ENCODE data around the gene FERMT1.

FERMT1 gene

DNA sequence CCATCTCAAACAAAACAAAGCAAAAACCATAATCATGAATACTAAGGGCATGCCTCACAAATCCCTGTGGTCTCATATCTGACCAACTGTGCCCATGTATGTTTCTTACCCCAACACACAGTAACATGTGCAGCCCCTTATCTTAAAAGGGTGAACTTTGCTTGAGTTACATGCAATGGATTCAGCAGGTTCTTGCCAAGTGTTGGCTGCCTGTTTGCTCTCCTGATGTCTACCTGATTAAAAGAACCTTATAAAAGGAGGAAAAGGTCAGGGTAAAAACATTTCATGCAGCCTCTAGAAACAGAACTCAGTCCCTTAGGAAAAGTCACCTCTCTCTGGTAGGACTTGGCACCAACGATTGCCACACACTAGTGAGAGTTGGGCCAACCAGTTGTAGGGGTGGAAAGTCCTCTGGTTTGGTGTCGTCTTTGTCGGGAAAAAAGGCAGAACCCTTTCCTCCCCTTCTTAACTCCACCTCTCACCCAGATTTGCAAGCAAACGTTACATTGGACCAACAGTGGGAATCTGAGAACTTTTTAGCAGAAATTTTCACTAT, 55.0 kb downstream of the FERMT1 start:
- Histone ChIP-seq H2BK12ac (ENCODE audit: low read length) (no peak overlapping the region), H3K36me3 (replicated peaks in 1 of 2; ENCODE audit: control insufficient read depth in 2 of 2, insufficient read depth in 2 of 2, low read length in 2 of 2) (no peaks in the 10 kb centered on the region), H3K4me1 (ENCODE audit: control insufficient read depth in 2 of 2, insufficient read depth in 1 of 2, low read depth in 1 of 2, low read length in 2 of 2) (no peaks in the 10 kb centered on the region), H2AK5ac (ENCODE audit: low read depth, low read length) (no peak overlapping the region), H2BK15ac (ENCODE audit: low read length) (no peak overlapping the region), H3K9me3 (replicated peaks in 1 of 2; ENCODE audit: control insufficient read depth in 2 of 2, insufficient read depth in 1 of 2, low read depth in 1 of 2, low read length in 2 of 2) (no peaks in the 10 kb centered on the region), H4K91ac (ENCODE audit: low read depth, low read length, poor library complexity) (no peak overlapping the region), H3K27me3 (ENCODE audit: control insufficient read depth in 3 of 3, insufficient read depth in 3 of 3, low read depth in 1 of 3, low read length in 3 of 3) (no peaks in the 10 kb centered on the region), H3K14ac (ENCODE audit: low read length) (no peak overlapping the region), H2BK5ac (ENCODE audit: low read length) (no peak overlapping the region), H3K79me1 (ENCODE audit: low read depth, low read length) (no peaks in the 10 kb centered on the region), H3K18ac (ENCODE audit: low read length) (no peak overlapping the region), H3K4me3 (ENCODE audit: low read length in 2 of 2) (no peak overlapping the region), H4K8ac (ENCODE audit: low read depth, low read length) (no peak overlapping the region), H3K23ac (ENCODE audit: low read depth, low read length, poor library complexity) (no peak overlapping the region), H2AFZ (ENCODE audit: low read length) (no peak overlapping the region), H3K27ac (replicated peaks; ENCODE audit: low read length) (no peak overlapping the region), H3K4me2 (ENCODE audit: insufficient read depth, low read length, poor library complexity, severe bottlenecking) (no peak overlapping the region), H3K9ac (ENCODE audit: low read depth, low read length, poor library complexity) (no peak overlapping the region), H3K4ac (ENCODE audit: low read length) (no peak overlapping the region), H2BK120ac (ENCODE audit: low read depth, low read length) (no peak overlapping the region)
- no peak for DNase-seq (ENCODE audit: low spot score)
- no CpG with 5 or more reads among the region's 4 CpGs for WGBS, 2 donors (ENCODE audit: extremely low coverage in 2 of 2, insufficient read length in 2 of 2, insufficient replicate concordance in 1 of 2)

GRCh38 chr20:6066582-6066981, 56.2 kb downstream of the FERMT1 start:
- H2BK15ac ChIP-seq (ENCODE audit: low read length): no peak overlapping the region
- H2BK12ac ChIP-seq (ENCODE audit: low read length): no peak overlapping the region
- no peak overlapping the region for H3K23ac ChIP-seq (ENCODE audit: low read depth, low read length, poor library complexity)
- no CpG with 5 or more reads among the region's 3 CpGs for WGBS, 2 donors (ENCODE audit: extremely low coverage in 2 of 2, insufficient read length in 2 of 2, insufficient replicate concordance in 1 of 2)
- no peak overlapping the region for H2AFZ ChIP-seq (ENCODE audit: low read length)
- H3K14ac ChIP-seq (ENCODE audit: low read length): no peak overlapping the region
- no peaks in the 10 kb centered on the region for H3K36me3 ChIP-seq (replicated peaks in 1 of 2; ENCODE audit: control insufficient read depth in 2 of 2, insufficient read depth in 2 of 2, low read length in 2 of 2)
- H3K4me1 ChIP-seq (ENCODE audit: control insufficient read depth in 2 of 2, insufficient read depth in 1 of 2, low read depth in 1 of 2, low read length in 2 of 2): no peaks in the 10 kb centered on the region
- H4K8ac ChIP-seq (ENCODE audit: low read depth, low read length): no peak overlapping the region
- H2BK5ac ChIP-seq (ENCODE audit: low read length): no peak overlapping the region
- H3K4me3 ChIP-seq (ENCODE audit: low read length in 2 of 2): no peak overlapping the region
- H3K4ac ChIP-seq (ENCODE audit: low read length): no peak overlapping the region
- no peak overlapping the region for H3K9ac ChIP-seq (ENCODE audit: low read depth, low read length, poor library complexity)
- no peaks in the 10 kb centered on the region for H3K79me1 ChIP-seq (ENCODE audit: low read depth, low read length)
- no peak overlapping the region for H2AK5ac ChIP-seq (ENCODE audit: low read depth, low read length)
- H3K27me3 ChIP-seq (ENCODE audit: control insufficient read depth in 3 of 3, insufficient read depth in 3 of 3, low read depth in 1 of 3, low read length in 3 of 3): no peaks in the 10 kb centered on the region
- H4K91ac ChIP-seq (ENCODE audit: low read depth, low read length, poor library complexity): no peak overlapping the region
- no peak overlapping the region for H2BK120ac ChIP-seq (ENCODE audit: low read depth, low read length)
- no peak for DNase-seq (ENCODE audit: low spot score)
- no peak overlapping the region for H3K4me2 ChIP-seq (ENCODE audit: insufficient read depth, low read length, poor library complexity, severe bottlenecking)
- no peak overlapping the region for H3K27ac ChIP-seq (replicated peaks; ENCODE audit: low read length)
- H3K18ac ChIP-seq (ENCODE audit: low read length): no peak overlapping the region
- H3K9me3 ChIP-seq (replicated peaks in 1 of 2; ENCODE audit: control insufficient read depth in 2 of 2, insufficient read depth in 1 of 2, low read depth in 1 of 2, low read length in 2 of 2): no peaks in the 10 kb centered on the region

- Histone ChIP-seq H3K4me3 (ENCODE audit: low read length in 2 of 2) (no peak overlapping the region), H3K4me2 (ENCODE audit: insufficient read depth, low read length, poor library complexity, severe bottlenecking) (no peak overlapping the region), H3K14ac (ENCODE audit: low read length) (no peak overlapping the region), H3K79me1 (ENCODE audit: low read depth, low read length) (no peaks in the 10 kb centered on the region), H3K9ac (ENCODE audit: low read depth, low read length, poor library complexity) (no peak overlapping the region), H3K18ac (ENCODE audit: low read length) (no peak overlapping the region), H2BK15ac (ENCODE audit: low read length) (no peak overlapping the region), H3K9me3 (replicated peaks in 1 of 2; ENCODE audit: control insufficient read depth in 2 of 2, insufficient read depth in 1 of 2, low read depth in 1 of 2, low read length in 2 of 2) (no peaks in the 10 kb centered on the region), H2AFZ (ENCODE audit: low read length) (no peak overlapping the region), H4K91ac (ENCODE audit: low read depth, low read length, poor library complexity) (no peak overlapping the region), H2BK12ac (ENCODE audit: low read length) (no peak overlapping the region), H2AK5ac (ENCODE audit: low read depth, low read length) (no peak overlapping the region), H3K23ac (ENCODE audit: low read depth, low read length, poor library complexity) (no peak overlapping the region), H3K27ac (replicated peaks; ENCODE audit: low read length) (no peak overlapping the region), H3K4me1 (ENCODE audit: control insufficient read depth in 2 of 2, insufficient read depth in 1 of 2, low read depth in 1 of 2, low read length in 2 of 2) (no peaks in the 10 kb centered on the region), H3K27me3 (ENCODE audit: control insufficient read depth in 3 of 3, insufficient read depth in 3 of 3, low read depth in 1 of 3, low read length in 3 of 3) (peaks cover 0 to 21% (median 0%) of the 10 kb centered on the region in 3 experiments), H2BK120ac (ENCODE audit: low read depth, low read length) (no peak overlapping the region), H3K36me3 (replicated peaks in 1 of 2; ENCODE audit: control insufficient read depth in 2 of 2, insufficient read depth in 2 of 2, low read length in 2 of 2) (no peaks in the 10 kb centered on the region), H2BK5ac (ENCODE audit: low read length) (no peak overlapping the region), H4K8ac (ENCODE audit: low read depth, low read length) (no peak overlapping the region), H3K4ac (ENCODE audit: low read length) (no peak overlapping the region)
- no CpG with 5 or more reads among the region's 2 CpGs for WGBS, 2 donors (ENCODE audit: extremely low coverage in 2 of 2, insufficient read length in 2 of 2, insufficient replicate concordance in 1 of 2)
- no peak for DNase-seq (ENCODE audit: low spot score)
Observed at GRCh38 chr20:6061544-6061943, 61.3 kb downstream of the FERMT1 start.

- Histone ChIP-seq H3K27ac (replicated peaks; ENCODE audit: low read length) (no peak overlapping the region), H3K18ac (ENCODE audit: low read length) (no peak overlapping the region), H3K9ac (ENCODE audit: low read depth, low read length, poor library complexity) (no peak overlapping the region), H4K91ac (ENCODE audit: low read depth, low read length, poor library complexity) (no peak overlapping the region), H3K36me3 (replicated peaks in 1 of 2; ENCODE audit: control insufficient read depth in 2 of 2, insufficient read depth in 2 of 2, low read length in 2 of 2) (no peaks in the 10 kb centered on the region), H2AFZ (ENCODE audit: low read length) (no peak overlapping the region), H3K9me3 (replicated peaks in 1 of 2; ENCODE audit: control insufficient read depth in 2 of 2, insufficient read depth in 1 of 2, low read depth in 1 of 2, low read length in 2 of 2) (no peaks in the 10 kb centered on the region), H3K27me3 (ENCODE audit: control insufficient read depth in 3 of 3, insufficient read depth in 3 of 3, low read depth in 1 of 3, low read length in 3 of 3) (peaks cover 0 to 31% (median 0%) of the 10 kb centered on the region in 3 experiments), H3K79me1 (ENCODE audit: low read depth, low read length) (no peaks in the 10 kb centered on the region), H3K23ac (ENCODE audit: low read depth, low read length, poor library complexity) (no peak overlapping the region), H2AK5ac (ENCODE audit: low read depth, low read length) (no peak overlapping the region), H3K4ac (ENCODE audit: low read length) (no peak overlapping the region), H4K8ac (ENCODE audit: low read depth, low read length) (no peak overlapping the region), H3K4me3 (ENCODE audit: low read length in 2 of 2) (no peak overlapping the region), H2BK120ac (ENCODE audit: low read depth, low read length) (no peak overlapping the region), H3K14ac (ENCODE audit: low read length) (no peak overlapping the region), H2BK15ac (ENCODE audit: low read length) (no peak overlapping the region), H2BK12ac (ENCODE audit: low read length) (no peak overlapping the region), H3K4me1 (ENCODE audit: control insufficient read depth in 2 of 2, insufficient read depth in 1 of 2, low read depth in 1 of 2, low read length in 2 of 2) (no peaks in the 10 kb centered on the region), H2BK5ac (ENCODE audit: low read length) (no peak overlapping the region), H3K4me2 (ENCODE audit: insufficient read depth, low read length, poor library complexity, severe bottlenecking) (no peak overlapping the region)
- WGBS, 2 donors (ENCODE audit: extremely low coverage in 2 of 2, insufficient read length in 2 of 2, insufficient replicate concordance in 1 of 2): no CpG with 5 or more reads among the region's 6 CpGs
- DNase-seq (ENCODE audit: low spot score): no peak
Observed at GRCh38 chr20:6060213-6060612, 62.6 kb downstream of the FERMT1 start.
